ENCODE data around the gene IRGC.

IRGC gene

DNA sequence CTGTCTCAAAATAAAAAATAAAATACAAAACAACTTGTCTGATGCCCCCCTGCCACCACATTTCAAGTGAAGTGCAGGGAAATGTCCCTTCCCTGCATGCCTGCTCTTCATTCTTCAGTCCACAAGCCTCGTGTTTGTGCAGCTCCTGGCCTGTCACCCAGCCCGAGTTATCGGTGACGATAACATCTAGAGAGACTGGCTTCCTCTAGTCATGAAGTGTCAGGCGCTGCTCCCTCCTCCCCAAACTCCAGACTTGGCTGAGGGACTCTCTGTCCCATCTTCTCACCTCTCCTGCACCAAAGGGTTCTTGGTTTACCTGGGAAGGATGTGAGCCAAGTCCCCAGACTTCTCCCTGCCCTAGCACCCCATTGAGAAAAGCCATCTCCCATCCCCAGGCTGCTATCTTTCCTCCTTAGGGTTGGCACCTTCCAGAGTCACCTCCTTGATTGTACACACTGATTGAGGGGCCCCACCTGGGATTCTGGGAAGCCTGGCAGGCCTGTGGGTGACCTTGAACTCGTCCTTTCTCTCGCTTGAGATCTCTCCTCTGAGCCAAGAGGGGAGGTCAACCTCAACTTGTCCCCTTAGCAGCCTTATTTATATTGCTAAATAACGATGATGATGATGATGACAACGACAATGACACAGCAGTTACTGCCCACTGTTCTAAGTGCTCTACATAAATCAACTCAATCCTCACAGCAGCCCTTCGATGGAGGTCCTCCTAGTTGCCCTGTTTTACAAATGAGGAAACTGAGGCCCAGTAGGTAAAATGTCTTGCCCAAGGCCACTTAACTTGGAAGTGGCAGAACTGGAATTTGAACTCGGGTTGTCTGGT is 32.8 kb upstream of the IRGC start:
- TF ChIP-seq, protein P1, sequence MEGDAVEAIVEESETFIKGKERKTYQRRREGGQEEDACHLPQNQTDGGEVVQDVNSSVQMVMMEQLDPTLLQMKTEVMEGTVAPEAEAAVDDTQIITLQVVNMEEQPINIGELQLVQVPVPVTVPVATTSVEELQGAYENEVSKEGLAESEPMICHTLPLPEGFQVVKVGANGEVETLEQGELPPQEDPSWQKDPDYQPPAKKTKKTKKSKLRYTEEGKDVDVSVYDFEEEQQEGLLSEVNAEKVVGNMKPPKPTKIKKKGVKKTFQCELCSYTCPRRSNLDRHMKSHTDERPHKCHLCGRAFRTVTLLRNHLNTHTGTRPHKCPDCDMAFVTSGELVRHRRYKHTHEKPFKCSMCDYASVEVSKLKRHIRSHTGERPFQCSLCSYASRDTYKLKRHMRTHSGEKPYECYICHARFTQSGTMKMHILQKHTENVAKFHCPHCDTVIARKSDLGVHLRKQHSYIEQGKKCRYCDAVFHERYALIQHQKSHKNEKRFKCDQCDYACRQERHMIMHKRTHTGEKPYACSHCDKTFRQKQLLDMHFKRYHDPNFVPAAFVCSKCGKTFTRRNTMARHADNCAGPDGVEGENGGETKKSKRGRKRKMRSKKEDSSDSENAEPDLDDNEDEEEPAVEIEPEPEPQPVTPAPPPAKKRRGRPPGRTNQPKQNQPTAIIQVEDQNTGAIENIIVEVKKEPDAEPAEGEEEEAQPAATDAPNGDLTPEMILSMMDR (conservative IDR thresholded peaks at IDR 0.05; ENCODE audit: low read depth, low read length), result no peak
- DNase-seq (ENCODE audit: low read depth), result no peak
- no peak overlapping the region for H3K4me3 ChIP-seq (ENCODE audit: low read depth, low read length)

DNA sequence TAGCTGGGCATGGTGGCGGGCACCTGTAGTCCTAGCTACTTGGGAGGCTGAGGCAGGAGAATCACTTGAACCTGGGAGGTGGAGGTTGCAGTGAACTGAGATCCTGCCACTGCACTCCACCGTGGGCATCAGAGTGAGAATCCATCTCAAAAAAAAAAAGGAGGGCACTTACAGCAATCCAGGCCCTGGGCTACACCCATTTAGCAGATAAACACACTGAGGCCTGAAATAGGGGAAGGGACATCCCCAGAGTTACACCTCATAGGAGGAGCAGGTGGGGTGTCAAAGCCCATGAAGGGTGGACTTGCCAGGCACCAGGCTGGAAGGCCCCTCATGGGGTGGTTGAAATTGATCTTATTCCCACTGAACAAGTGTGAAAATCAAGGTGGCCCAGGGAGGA is 32.0 kb upstream of the IRGC start:
- TF ChIP-seq, protein P1 (conservative IDR thresholded peaks at IDR 0.05; ENCODE audit: low read depth, low read length), result no peak
- no peak overlapping the region for H3K4me3 ChIP-seq (ENCODE audit: low read depth, low read length)
- no peak for DNase-seq (ENCODE audit: low read depth)

DNA sequence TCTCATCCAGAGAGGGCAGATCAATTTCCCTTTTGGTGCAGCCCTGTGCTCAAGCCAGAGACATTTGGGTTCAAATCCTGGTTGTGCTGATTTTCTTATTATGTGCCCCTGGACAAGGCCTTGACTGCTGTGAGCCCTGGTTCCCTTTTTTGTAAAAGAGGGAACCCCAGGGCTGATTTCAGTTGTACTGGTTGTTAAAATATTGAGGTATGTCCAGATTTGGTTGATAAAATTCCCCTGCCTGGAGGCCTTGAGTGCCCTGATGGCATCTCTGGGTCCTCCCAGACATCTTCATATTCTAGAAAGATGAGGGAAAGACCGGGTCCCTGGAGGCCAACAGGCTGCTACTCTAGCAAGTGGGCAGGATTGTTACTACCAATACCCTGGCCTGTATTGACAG is 31.6 kb upstream of the IRGC start:
- no peak overlapping the region for H3K4me3 ChIP-seq (ENCODE audit: low read depth, low read length)
- TF ChIP-seq, protein P1 (conservative IDR thresholded peaks at IDR 0.05; ENCODE audit: low read depth, low read length), result no peak
- no peak for DNase-seq (ENCODE audit: low read depth)

DNA sequence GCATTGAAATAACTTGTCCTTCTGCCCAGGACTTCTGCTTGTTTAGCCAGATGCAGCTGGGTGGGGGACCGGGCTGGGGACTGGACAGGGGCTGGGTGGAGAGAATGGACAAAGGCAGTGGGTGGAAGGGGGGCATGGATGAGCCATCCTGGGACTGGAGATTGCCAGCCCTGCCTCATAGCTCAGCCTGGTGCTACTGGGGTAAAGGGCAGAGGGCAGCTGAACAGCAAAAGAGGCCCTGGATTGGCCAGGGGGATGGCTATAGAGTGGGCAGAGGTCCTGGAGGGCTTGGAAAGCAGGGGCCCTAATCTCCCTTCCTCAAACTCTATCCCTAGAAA is 28.2 kb upstream of the IRGC start:
- H3K4me3 ChIP-seq (ENCODE audit: low read depth, low read length), result no peak overlapping the region
- no peak for DNase-seq (ENCODE audit: low read depth)
- TF ChIP-seq, protein P1 (conservative IDR thresholded peaks at IDR 0.05; ENCODE audit: low read depth, low read length), result no peak

DNA sequence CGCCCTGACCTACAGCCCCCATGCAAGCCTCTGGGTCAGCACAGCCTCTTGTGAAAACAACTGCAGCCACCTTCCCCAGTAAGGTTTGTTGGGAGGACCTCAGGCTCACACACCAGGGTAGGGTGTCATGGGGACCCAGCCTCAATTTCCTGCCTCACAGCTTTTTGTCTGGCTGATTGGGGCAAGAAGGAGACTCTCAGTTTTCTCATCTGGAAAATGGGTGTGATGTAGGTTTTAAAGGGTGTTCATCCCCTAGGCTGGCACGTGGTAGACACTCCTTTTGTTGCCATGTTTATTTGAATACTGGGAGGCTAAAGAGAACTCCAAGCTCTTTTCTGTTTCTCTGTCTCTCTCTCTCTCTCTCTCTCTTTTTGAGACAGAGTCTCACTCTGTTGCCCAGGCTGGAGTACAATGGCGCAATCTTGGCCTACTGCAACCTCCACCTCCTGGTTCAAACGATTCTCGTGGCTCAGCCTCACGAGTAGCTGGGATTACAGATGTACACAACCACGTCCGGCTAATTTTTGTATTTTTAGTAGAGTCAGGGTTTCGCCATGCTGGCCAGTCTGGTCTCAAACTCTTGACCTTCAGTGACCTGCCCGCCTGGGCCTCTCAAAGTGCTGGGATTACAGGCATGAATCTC is 27.7 kb upstream of the IRGC start:
- TF ChIP-seq, protein P1 (conservative IDR thresholded peaks at IDR 0.05; ENCODE audit: low read depth, low read length), result no peak
- no peak for DNase-seq (ENCODE audit: low read depth)
- H3K4me3 ChIP-seq (ENCODE audit: low read depth, low read length), result no peak overlapping the region

DNA sequence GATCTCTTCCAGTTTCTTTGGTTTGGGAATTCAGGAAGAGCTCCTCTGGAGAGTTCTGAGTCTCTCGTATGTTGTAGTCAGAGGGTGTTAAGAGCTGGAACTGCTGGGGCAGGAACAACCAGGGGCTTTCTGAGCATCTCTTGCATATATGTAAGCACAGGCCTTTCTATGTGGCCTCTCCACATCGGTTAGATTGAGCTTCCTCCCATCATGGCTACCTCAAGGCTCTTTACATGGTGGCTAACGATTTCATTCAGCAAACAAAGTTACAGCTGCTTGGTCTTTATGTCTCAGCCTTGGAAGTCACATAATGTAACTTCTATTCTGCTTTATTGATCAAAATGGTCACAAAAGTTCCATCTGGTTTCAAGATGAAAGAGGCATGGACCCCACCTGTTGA is 25.4 kb upstream of the IRGC start:
- no peak overlapping the region for H3K4me3 ChIP-seq (ENCODE audit: low read depth, low read length)
- TF ChIP-seq, protein P1 (conservative IDR thresholded peaks at IDR 0.05; ENCODE audit: low read depth, low read length), result no peak
- no peak for DNase-seq (ENCODE audit: low read depth)

DNA sequence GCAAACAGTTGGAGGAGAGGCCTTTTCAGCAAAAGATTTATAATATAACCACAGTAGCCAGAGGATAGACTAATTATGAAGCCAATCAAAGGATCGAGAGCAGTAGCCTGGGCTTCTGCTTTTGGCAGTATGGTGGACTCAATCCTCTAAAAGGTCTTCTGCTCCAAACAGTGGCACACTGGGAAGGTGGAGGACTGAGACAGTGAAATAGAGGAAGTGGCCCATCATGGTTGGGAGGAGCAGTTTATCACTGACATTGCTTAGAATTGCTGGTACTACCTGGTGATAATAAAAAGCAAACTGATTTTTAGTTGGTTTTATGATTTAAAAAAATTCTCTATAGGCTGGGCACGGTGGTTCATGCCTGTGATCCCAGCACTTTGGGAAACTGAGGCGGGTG is 25.0 kb upstream of the IRGC start:
- no peak for DNase-seq (ENCODE audit: low read depth)
- H3K4me3 ChIP-seq (ENCODE audit: low read depth, low read length), result no peak overlapping the region
- TF ChIP-seq, protein P1 (conservative IDR thresholded peaks at IDR 0.05; ENCODE audit: low read depth, low read length), result no peak

Measured in choroid plexus epithelial cell (primary cell).